NCI-H2029 treated with DMSO at 0.1 percent for 48 hours (cell line): ENCODE results near the gene APOBR.
"Not testable (repeated sequence)": the region's sequence is repeated elsewhere in the genome, so short reads cannot be mapped to it uniquely, and the experiment has no call there.

Source experiments
- DNase-seq: peaks from one replicate; lab custom pipeline; 2025; lab: John Stamatoyannopoulos, UW

APOBR gene

DNA sequence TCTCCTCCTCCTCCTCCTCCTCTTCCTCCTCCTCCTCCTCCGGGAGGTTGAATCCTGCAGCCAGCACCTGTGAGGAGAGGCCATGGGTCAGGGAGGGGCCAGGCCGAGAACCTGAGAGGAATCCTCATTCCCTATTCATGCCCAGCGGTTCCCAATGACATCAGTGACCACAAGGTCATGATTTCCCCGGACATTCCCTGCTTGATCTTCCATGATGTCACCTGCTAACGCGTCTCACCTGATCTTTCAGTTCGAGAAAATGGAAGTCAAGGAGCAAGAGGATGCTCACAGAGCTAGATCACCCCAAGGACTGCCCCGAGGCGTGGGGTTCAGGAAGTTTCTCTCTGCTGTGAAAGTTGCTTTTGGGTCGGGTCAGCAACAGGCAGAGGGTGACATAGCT, 5.4 kb downstream of the APOBR start:
- no peak for DNase-seq

DNA sequence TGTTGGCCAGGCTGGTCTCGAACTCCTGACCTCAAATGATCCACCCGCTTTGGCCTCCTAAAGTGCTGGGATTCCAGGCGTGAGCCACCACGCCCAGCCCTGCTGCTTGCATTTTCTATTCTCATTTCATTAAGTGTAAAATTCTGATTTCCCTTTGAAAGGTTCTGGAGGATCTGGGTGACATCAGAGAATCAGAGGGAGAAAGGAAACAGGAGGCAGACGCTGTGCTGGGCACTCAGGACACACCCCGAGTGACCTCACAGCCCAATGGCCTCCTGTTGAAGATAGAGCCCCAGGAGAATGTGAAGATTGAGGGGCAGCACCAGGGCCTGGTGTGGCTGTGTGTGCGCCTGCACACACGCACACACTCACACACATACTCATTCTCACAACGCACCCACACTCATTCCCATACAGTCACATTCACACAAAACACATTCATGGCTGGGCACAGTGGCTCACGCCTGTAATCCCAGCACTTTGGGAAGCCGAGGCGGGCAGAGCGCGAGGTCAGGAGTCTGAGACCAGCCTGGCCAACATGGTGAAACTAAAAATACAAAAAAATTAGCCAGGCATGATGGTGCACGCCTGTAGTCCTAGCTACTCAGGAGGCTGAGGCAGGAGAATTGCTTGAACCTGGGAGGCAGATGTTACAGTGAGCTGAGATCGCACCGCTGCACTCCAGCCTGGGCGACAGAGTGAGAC, 6.2 kb downstream of the APOBR start:
- DNase-seq, result not testable (repeated sequence)

DNA sequence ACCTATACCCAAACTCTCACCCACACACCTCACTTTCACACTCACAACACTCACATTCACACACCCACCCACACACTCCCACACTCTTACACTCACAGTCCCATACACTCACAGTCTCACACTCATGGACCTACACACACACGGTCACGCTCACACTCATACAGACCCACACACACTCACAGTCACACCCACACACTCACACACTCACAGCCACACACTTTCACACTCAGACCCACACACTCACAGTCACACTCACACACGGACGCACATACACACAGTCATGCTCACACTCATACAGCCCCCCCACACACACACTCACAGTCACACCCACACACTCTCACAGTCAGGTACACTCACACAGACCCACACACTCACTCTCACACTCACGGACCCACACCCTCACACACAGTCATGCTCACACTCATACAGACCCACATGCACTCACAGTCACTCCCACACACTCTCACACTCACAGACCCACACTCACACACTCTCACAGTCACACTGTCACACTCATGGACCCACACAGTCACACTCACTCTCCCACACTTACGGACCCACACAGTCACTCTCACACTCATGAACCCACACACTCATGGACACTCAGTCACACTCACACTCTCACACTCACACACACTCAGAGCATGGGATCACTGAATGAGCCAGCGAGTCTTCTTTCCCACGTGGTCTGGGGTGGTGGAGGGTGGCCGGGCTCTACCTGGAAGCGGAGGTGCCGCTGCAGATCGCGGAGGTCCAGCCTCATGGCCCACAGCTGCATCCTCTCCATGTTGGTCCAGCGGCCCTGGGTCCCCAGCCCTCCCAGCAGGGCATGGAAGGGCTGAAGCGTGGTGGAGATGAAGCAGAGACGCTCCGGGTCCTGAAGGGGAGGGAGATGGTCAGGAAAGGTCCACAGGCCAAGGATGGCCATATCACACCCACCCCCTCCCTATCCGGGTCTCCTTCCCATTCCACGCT, 7.1 kb downstream of the APOBR start:
- DNase-seq, result no peak

DNA sequence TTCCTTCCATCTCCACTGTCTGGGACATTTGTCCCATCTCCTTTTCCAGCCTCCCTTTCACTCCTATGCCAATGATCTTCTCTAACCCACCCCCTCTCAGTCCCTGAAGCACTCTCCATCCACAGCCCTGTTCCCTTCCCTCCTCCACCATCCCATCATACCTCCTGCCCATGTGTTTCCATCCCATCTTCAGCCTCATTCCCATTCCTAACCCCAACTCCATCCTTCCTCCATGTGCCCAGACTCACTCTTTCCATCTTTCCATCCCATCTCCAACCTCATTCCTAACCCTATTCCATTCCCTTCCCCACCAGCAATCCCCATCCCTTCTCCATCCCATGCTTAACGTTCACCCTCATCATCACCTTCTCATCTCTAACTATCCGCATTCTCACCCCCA, 7.8 kb downstream of the APOBR start:
- no peak for DNase-seq

DNA sequence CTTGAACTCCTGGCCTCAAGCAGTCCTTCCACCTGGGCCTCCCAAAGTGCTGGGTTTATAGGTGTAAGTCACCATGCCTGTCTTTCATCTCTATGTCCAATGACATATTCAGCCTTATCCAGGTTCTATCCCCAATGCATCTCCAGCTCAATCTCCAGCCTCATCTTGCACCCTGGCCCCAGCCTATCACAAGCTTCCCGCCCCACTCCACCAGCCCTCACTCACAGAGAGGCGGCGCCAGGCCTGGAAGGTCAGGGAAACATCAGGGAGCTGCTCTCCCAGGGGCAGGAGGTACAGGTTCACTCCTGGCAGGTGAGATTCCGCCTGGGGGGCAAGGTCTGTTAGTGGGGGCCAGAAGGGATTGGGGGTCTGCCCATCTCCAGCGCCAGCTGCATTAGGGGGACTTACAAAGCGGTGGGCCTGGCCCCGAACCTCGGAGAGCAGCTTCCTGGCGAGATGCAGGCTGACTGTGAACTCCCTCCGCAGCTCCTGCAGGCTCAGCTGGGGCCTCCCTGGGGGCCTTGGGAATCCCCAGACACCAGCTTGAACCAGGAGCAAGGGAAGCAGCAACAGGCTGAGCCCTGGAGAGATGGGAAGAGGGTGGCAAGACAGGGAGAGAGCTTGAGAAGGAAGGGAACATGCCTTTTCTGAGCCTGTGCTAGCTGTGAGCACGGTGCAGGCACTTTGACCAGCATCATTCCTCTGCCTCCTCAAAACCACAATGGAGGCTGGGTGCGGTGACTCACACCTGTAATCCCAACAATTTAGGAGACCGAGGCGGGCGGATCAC, 9.2 kb downstream of the APOBR start:
- DNase-seq, result no peak

DNA sequence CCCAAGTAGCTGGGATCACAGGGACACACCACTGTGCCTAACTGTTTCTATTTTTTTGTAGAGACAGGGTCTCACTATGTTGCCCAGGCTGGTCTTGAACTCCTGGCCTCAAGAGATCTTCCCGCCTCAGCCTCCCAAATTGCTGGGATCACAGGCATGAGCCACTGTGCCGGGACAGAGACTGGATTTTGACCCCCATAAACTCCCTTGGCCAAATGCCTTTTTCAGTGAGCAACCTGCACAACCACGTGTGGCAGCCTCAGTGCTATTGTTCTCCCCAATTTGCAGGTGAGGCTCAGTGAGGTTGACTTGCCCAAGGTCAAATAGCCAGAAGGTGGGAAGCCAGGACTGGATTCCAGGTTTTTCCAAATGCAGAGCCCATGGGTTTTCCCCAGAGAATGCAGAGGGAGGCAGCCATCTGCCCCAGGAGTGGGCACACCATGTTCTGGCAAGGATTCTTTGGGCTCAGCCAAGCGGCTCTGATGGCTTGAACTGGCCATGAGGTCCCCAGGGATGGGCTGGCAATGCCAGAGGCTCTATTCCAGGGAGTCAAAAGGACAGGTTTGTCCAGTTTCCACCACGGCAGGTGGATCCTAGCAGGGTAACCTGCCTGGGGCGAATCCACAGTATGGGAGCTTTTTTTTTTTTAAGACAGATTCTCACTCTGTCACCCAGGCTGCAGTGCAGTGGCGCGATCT, 10.4 kb downstream of the APOBR start:
- no peak for DNase-seq

DNA sequence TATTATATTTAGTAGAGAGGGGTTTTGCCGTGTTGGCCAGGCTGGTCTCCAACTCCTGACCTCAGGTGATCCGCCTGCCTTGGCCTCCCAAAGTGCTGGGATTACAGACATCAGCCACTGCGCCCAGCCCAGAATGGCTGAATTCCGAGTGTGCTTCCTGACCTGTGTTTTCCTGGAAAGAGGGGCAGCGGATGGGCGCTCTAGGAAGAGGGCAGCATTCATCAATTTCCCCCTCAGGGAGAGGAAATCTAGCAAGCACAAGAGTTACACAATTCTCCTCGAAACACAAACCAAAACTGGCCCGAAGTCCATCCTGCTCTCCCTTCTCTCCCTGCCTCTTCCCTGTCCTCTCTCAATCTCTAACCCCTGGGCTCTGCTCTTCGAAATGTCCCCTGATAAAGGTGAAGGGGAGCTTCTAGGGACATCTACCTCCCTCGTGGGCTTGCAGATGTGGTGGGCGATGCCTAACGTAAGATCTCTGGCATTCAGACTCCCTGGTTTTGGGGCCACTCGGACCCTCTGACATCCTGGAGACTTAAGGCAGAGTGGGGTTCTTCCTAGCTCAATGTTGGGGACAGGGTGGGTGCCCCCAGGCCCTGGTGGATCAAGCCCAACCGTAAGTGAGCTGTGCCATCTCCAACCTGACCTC, 11.2 kb downstream of the APOBR start:
- no peak for DNase-seq

DNA sequence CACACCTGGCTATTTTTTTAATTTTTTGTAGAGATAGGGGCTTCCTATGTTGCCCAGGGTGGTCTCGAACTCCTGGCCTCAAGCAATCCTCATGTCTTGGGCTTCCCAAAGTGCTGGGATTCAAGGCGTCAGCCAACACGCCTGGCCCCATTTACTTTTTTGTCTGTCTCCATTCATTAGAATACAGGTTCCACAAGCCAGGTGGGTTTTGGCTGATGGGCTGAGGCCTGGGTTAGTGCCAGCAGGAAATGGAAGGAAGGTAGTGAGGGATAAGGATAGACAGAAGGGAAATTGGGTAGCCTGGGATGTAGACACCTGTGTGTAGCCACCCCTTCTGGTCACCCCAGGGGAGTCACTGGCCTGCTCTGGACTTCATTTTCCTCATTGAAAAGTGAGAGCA, 16.6 kb downstream of the APOBR start:
- DNase-seq, result no peak

DNA sequence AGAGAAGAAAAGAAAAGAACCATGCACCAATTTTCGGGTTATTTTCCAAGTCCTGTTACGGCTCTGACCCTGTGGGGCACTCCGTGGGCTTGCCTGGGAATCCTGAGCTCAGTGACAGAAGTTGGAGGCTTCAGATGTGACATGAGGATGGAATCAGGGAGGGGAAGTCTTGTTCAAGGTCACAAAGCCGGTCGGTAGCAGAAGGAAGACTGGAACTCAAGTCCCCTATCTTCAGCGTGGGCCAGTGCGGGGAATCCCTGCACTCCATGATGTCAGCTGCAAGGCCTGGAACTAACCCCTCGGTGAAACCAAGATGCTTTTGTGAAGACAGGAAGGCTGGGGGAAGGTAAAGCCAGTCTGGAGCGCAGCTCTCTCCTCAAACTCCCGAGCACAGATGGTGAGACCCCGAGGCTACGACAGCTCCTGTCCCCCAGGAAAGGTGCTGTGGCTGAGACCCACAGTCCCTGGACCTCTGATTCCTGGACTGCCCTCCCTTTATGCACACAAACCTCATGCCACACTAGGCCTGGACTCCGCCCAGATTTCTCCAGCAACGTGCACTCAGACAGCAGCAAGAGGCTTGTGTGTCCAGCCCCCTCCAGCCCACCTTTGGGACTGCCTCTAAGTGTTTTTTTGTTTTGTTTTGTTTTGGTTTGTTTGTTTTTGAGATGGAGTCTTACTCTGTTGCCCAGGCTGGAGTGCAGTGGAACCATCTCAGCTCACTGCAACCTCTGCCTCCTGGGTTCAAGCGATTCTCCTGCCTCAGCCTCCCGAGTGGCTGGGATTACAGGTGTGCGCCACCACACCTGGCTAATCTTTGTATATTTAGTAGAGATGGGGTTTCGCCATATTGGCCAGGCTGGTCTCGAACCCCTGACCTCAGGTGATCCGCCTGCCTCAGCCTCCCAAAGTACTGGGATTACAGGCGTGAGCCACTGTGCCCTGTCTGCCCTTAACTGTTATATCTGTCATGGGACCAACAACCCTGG, 17.7 kb downstream of the APOBR start:
- DNase-seq, result no peak

DNA sequence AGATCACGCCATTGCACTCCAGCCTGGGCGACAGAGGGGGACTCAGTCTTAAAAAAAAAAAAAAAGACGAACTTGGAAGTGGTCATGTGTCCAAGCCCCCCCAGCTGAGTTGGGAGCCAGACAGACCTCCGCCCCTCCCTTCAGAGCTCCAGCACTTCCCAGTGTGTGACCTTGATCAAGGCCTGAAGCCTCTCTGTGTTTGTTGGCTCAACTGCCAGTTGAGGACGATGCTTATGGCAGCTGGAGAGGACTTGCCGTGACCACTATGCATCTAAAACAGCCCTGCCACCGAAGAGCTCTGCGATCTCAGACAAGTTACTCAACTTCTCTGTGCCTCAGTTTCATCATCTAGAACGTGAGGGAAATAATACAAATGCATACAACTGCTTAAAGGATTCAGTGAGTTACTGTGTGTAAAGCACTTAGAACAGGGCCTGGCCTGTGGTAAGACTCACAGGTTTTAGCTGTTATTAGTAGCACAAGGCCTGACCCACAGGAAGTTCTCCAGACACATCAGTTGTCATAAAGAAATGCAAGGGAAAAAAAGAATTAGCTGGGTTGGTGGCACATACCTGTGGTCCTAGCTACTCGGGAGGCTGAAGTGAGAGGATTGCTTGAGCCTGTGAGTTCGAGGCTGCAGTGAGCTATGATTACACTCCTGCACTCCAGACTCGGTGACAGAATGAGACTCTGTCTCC, 19.2 kb downstream of the APOBR start:
- no peak for DNase-seq

DNA sequence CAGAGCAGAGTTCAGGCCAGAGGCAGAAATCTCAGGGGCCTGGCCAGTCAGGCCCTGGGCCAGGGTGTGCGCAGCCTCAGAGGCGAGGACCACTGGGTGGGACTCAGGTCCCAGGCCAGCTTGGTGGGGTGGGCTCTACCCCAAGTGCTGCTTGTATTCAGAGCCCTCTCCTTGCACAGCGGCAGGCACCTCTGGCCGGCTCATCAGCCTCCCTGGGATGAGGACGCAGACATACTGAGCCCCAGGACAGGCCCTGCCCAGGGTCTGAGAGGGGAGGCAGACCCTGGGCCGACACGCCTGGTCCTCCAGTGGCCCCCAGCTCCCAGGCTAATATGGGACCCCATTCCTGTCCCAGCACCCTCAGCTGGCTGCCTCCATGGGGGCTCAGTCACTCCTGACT, 19.8 kb downstream of the APOBR start:
- no peak for DNase-seq

DNA sequence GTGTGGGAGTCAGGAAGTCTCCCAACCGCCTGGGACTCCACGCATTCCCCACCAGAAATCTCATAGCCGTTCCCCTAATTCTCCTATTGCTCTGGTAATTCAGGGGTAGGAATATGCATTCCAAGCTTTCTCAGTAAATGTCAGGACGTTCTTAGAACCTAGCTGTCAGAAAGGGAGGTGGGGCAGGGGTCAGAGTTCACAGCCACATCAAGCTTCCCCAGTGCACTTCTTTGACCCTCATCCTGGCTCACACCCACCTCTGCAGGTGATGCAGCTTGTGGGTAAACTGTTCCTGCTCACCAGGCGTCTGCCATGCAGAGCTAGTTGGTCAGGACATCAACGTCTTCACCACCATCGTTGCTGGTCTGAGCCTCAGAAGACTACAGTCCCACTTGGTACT, 26.2 kb downstream of the APOBR start:
- no peak for DNase-seq

DNA sequence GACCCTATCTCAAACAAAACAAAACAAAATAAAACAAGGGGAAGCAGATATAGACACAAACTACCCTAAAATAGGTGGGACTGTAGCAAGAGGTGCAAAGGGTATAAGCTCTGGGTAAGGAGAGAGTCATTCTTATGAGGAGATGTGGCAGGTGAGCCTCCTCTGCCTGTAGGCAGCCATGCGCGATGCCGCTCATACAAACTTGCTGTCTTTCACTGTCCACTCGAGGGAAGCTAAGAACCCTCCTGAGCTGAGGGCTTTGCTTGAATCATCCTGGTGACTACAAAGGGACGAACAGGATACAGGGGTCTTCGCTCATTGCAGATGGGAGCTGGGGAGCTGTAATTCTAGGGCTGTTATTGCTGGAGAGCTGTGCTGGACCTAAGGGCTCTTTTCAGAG, 27.0 kb downstream of the APOBR start:
- DNase-seq, result no peak

DNA sequence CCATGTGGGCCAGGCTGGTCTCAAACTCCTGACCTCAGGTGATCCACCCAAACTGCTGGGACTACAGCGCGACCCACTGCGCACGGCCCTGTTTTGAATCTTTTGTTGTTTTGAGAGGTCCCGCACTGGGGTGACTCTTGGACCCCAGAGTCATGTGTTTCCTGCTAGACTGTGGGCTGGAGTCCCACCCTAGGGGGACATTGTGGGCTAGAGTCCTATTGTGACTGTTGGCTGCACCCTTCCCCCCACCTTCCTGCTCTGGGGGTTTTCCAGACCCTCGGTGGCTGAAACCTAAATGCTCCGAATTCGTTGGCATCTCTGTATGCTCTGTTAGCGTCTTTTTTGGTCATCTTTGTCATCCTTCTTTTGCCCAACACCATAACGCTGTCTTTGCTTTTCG, 28.3 kb downstream of the APOBR start:
- DNase-seq, result no peak

DNA sequence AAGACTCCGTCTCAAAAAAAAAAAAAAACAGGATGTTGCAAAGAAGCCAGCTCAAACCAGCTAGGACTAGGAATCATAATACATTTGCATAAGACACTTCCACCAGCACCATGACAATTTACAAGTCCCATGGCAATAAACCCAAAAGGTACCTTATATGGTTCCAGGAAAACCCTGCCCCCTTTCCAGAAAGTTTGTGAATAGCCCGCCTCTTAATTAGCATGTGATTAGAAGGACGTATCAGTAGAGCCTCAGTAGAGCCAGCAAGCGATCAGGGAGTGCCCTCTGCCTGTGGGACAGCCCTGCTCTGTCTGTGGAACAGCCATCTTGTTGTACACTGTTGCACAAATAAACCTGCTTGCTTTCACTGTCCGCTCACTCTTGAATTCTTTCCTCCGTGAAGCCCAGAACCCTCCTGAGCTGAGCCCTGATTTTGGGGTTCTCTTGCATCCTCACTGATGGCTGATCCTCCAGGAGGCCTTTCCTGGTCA, 30.3 kb downstream of the APOBR start:
- DNase-seq, result no peak

DNA sequence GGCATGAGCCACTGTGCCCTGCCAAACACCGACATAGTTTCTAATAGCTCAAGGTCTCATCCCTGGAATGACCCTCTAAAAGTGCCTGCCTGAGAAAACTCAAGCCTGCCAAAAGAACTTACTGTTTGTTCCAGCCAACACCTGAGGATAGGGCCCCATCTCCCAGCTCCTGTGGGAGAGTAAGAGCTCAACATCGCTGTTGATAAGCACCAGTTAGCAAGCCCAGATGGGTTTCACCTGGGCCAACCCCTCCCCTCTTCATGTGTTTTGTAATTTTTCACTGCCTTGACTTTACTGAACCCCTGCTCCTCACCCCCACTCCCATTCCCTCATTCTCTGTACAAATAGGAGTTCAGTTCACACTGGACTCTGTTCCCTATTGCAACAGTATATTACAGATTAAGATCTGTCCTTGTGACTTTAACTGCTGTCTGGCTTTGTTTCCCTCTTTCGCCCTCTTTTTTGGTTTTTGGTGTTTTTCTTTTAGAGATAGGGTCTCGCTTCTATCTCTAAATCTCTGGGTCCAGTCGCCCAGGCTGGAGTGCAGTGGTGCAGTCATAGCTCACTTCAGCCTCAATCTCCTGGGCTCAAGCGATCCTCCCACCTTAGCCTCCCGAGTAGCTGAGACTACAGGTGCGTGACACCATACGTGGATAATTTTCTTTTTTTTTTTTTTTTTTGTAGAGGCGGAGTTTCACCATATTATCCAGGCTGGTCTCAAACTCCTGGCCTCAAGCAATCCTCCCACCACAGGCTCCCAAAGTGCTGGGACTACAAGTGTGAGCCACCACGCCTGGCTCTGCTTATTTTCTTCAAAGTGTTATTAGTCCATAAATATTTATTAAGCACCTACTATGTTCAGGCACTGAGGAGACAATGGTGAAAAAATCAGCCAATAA, 32.0 kb downstream of the APOBR start:
- DNase-seq, result no peak

DNA sequence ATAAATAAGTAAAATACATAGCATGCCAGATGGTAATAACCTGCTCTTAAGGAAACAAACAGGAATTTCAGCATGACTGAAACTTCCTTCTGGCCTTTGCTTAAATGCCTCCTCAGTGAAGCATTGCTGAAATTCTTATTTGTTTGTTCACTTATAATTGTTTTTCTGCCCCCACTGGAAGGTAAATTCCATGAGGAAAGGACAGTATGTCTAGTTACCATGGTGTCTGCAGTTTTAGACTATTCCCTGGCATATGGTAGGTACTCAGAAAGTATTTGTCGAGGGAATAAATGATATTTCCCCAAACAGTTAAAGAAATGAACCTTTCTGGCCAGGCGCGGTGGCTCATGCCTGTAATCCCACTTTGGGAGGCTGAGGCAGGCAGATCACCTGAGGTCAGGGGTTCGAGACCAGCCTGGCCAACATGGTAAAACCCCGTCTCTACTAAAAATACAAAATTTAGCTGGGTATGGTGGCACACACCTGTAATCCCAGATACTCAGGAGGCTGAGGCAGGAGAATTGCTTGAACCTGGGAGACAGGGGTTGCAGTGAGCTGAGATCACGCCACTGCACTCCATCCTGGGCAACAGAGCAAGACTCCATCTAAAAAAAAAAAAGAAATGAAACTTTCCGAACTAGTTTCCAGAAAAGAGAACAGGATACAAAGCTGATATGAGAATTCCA, 32.8 kb downstream of the APOBR start:
- not testable (repeated sequence) for DNase-seq

DNA sequence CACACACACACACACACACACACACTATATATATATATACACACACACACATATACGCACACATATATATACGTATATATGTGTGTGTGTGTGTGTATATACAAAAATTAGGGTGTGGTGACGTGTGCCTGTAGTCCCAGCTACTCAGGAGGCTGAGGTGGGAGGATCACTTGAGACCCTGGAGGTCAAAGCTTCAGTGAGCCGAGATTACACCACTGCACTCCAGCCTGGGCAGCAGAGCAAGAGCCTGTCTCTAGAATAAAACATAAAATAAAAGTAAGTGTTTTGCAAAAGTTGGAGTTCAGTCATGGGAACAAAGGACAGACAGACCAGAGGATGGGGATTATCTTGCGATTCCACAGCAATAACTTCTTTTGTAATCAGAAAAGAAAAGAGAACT, 33.5 kb downstream of the APOBR start:
- no peak for DNase-seq
